AG04449 (cell line): Measurements from ENCODE around the gene AOPEP.

Source experiments
- CTCF ChIA-PET: fragments of 350-600 bp; formaldehyde crosslinking; extraction: SDS; loops from one replicate; lab custom pipeline; 2021; ENCODE audit warnings: antibody characterized with exemption; lab: Yijun Ruan, JAX
- POLR2A ChIA-PET: fragments of 400-600, 350-600 bp; formaldehyde crosslinking; extraction: SDS; loops from one replicate; lab custom pipeline; 2020; ENCODE audit warnings: antibody characterized with exemption, inconsistent platforms; lab: Yijun Ruan, JAX
- DNase-seq: peaks from one replicate; pipeline ENCODE4 v3.0.0-alpha.2; 2010; ENCODE audit warnings: low read depth, low spot score
- H3K4me3 ChIP-seq: 2 replicates; pipeline ENCODE4 v1.5.1; 2011; ENCODE audit warnings: low read depth, mild to moderate bottlenecking, control low read depth, low read length
- CTCF ChIP-seq: IDR thresholded peaks from one replicate; pipeline ENCODE4 v1.5.1; 2011; ENCODE audit warnings: mild to moderate bottlenecking, moderate library complexity, low read length, control low read depth, inconsistent platforms; ENCODE audit not compliant: insufficient read depth; ENCODE audit errors: missing control alignments

AOPEP gene

GRCh38 chr9:94946256-94946655 lies 219.8 kb downstream of the AOPEP start:
- ChIA-PET CTCF (interaction anchor here (0.8 to 2.5 kb wide), 5 partner anchors 13 to 32 kb away, joined by 3 to 8 read pairs (median 4); no protein-coding TSS in a partner anchor), POLR2A (interaction anchor here (0.6 kb wide), 1 partner anchor 56 kb away, joined by 3 read pairs; no protein-coding TSS in a partner anchor)
- no peak overlapping the region for H3K4me3 ChIP-seq
- no peak for DNase-seq
- TF ChIP-seq CTCF = no peak

- CTCF ChIA-PET = interaction anchor here (0.7 to 1.9 kb wide), 2 partner anchors 123 to 267 kb away, joined by 3 to 6 read pairs; no protein-coding TSS in a partner anchor
- no peak overlapping the region for H3K4me3 ChIP-seq
- no peak for TF ChIP-seq CTCF
- POLR2A ChIA-PET = no interaction called here
- DNase-seq = no peak
Measured at GRCh38 chr9:94948567-94949235, 222.2 kb downstream of the AOPEP start.

- CTCF ChIA-PET = no interaction called here
- POLR2A ChIA-PET = no interaction called here
- no peak for TF ChIP-seq CTCF
- DNase-seq = no peak
- no peak overlapping the region for H3K4me3 ChIP-seq
Measured at GRCh38 chr9:94949370-94949769, 222.9 kb downstream of the AOPEP start.

- H3K4me3 ChIP-seq = no peak overlapping the region
- TF ChIP-seq CTCF = no peak
- ChIA-PET POLR2A (no interaction called here), CTCF (no interaction called here)
- no peak for DNase-seq
Measured at GRCh38 chr9:94950040-94950578, 223.6 kb downstream of the AOPEP start.

GRCh38 chr9:94950579-94951323 lies 224.3 kb downstream of the AOPEP start:
- ChIA-PET POLR2A (no interaction called here), CTCF (interaction anchor here (1.4 to 1.5 kb wide), 2 partner anchors 180 to 269 kb away, joined by 3 to 5 read pairs; no protein-coding TSS in a partner anchor)
- no peak for TF ChIP-seq CTCF
- no peak for DNase-seq
- H3K4me3 ChIP-seq = no peak overlapping the region
